Measurements from ENCODE around the gene AGK.

Gene AGK

DNA sequence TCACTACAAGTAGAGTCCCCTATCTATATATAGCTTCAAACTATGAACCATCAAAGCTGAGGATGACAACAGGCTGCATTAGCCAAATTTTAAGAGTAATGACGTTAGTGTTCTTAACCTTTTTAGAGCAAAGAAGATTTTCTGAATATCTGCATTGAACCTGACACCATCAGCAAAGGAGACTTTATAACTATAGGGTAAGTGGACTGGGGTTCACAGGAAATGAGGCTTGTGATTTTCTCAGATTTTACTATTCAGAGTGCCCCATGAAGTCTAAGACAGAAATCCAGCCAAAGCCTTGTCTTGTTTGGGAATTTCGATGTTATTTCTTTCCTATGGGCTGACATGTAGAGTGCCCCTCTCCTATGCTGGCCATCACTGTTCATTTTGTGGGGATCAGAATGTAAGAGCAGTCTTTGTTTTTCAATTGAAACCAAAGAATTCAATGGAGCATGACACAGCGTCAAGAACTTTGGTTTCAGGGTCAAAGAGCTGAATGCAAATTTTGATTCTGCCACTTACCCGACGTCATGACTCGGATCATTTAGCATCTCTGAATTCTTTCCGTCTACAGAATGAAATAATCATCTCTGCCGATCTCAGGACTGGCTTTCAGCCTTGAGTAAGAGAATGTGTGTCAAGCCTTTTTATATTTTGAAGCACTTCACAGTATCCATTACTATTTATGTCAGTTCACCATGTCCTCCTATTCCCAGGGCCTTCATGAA, 98.1 kb downstream of the AGK start:
- FAIRE-seq: no peak

DNA sequence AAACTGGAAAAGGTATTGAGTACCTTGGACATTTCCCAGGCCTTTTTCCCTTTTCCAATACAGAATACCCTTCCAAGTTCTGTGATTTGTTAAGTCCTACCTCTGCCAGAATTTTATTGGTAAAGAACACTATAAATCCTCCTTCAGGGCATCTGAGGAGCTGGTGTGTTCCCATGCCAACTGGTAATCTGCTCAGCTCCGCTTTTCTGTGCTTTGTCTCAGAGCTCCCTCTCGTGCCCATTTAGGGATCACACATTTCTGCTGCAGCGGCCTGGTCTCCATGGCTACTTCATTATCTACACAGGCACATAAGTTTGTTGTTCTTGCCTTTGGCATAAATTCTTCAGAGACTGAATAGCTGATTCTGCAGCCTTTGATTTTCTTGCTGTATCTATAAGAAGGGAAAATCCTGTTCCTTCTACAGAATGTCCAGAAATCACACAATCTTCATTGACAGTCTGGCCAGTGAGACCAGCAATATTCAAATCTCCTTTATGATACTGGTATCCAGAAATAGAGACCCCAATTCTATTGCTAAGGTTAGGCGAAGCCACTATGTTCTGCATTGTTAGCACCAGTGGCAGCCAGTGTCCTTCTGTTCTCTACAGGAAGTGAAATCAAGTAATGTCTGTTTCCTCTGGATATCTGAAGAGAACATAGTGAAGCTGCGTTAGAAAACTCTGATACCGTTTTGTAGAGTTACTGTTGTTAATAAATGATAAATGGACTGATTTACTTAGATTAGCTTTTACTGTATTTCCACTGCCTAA, 98.8 kb downstream of the AGK start:
- FAIRE-seq: no peak

DNA sequence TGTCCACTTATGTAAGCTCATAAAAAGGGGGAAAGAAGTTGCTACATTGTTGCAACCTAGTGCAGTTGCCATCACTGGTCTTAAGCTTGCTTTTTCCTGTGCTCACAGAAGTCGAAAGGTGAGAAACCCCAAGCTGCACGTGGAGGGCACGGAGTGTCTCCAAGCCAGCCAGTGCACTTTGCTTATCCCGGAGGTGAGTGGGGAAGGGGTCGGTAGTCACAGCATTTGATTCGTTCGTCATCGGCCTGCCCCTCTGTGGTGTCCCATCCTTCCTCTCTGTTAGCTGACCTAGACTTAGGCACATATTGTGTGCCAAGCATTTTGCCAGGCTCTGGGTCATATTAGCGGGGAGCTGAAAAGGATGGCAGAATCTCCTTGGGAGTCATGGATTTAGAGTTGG, 100.2 kb downstream of the AGK start:
- no peak for FAIRE-seq

DNA sequence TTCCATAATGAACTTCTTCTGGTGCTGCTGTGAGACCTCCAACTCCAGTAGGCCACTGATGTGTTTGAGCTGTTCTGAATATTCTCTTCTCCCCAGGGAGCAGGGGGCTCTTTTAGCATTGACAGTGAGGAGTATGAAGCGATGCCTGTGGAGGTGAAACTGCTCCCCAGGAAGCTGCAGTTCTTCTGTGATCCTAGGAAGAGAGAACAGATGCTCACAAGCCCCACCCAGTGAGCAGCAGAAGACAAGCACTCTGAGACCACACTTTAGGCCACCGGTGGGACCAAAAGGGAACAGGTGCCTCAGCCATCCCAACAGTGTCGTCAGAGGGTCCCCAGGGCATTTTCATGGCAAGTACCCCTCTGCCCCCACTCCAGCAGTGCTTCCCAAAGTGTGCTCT, 101.5 kb downstream of the AGK start:
- no peak for FAIRE-seq

DNA sequence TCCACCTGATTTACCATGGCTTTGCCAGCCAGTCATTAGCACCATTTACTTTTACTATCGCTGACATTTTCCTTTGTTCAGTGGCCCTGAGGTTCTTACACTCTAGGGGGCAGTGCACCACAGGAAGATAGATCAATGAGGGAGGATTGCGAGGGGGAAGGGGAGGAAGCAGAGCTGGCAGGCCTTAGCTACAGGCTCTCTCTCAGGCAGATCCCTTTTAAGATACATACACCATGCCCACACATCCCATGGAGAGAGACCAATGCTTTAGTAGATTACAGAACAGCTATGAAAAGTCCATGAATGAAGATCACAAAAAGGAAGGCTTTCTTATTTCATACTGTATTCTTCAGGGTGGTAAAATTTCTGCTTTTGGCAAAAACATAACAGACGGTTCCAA, 103.3 kb downstream of the AGK start:
- FAIRE-seq: no peak

DNA sequence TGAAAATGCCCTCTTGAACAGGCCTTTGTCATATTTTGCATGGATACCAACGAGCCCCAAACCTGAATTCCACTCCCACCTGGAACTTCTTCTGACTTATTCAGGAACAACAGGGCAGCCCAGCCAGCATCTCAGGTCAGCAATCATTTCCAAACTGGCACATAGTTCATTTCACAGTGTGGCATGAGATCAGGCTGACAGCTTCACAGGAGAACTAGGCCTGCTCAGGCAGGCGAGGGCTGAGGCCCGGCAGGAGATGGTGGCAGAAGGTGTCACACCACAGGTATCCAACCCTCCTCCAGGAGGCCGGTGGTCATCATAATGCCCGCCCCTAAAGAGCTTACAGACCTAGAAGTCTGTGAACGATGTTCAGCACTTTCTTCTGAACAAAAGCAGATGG, 108.3 kb downstream of the AGK start:
- FAIRE-seq: no peak

DNA sequence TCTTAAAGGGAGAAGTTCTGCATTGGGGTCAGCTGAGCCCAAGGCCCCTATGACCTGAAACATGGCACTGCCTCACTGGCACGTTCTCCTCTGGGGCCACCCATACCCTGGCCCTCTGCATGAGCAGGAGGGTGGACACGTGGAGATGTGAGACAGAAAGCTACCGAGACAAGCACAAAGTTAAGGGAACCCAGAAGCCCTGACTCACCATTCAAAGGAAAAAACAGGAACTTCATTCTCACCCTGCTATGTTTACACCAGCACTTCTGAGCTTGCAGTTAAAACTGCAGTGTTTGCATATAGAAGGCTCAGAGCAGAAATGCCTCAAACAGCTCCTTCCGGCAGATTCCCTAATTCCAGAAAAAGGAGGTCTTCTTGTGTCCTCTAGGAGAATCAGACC, 109.0 kb downstream of the AGK start:
- FAIRE-seq: no peak

GRCh38 chr7:141663081-141663849, 112.1 kb downstream of the AGK start:
- no peak for FAIRE-seq

- no peak for FAIRE-seq
These were observed 113.2 kb downstream of the AGK start for GRCh38 chr7:141664450-141664849.

GRCh38 chr7:141665208-141666035, 114.2 kb downstream of the AGK start:
- FAIRE-seq: no peak

DNA sequence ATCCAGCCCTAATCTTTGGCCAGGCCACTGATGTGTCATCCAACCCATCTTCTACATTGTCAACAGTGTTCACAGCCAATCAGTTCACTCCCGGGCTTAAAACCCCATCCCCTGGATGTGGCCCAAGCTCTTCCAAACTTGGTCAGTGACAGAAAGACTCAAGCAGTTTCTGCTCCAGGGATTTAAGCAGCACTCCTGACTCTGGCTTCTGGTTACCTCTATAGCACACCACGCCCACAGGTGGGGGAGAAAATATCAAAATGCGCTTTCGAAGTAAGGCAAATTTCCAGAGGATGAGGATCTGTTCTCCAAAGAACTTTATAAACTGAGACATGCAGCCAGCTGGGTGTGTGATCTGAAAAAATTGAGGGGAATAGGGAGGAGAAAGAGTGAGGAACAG, 114.9 kb downstream of the AGK start:
- FAIRE-seq: no peak

DNA sequence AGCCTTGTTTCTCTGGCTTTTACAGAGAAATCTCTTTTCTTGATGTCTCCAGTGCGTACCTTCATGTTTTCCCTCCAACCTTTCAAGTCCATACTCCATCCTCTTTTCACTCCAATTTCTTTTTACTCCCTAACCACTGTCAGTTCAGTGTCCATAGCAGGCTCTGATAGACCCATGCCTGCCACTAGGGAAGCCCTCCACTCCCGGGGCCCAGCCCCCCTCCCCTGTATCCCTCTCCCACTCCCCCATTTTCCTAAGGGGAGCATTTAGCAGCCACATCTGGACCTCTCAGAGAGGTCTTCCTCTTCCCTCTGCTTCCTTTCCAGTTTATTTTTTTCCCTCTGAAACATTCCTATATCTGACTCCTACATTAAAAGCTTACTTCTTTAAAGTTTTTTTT, 117.6 kb downstream of the AGK start:
- FAIRE-seq: no peak

DNA sequence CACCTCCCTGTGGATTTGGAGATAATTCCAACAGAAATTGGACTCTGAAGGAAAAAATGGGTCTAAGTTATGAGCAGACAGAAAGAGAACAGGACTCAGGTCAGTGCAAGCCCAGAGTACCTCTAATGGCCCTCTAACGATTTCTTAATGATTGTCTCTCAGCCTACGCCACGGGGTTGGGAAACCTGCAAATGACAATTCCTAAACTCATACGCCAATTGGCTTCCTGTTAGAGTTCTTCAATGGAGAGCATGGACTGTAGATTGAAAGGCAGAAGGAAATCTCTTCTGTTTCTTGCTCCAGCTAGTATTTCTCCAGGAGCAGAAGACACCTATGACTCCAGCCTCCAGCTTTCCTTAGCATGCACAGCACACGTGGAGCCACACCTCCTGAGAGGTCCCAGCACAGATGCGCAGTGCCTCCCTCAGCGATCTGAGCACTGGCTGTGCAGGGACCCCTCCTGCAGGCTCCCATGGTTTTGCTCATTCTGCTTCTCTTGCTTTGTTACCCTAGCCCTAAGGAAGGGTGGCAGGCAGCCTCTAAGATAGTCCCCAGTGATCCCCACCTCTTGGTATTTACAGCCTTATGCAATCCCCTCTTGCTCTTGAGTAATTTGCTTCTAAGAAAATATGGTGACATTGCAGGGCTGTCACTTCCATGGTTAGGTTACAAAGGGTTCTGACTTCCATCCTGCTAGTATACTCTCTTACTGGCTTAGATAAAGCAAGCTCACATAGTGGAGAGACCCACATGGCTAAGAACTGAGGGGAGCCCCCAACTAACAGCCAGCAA, 120.7 kb downstream of the AGK start:
- no peak for FAIRE-seq

DNA sequence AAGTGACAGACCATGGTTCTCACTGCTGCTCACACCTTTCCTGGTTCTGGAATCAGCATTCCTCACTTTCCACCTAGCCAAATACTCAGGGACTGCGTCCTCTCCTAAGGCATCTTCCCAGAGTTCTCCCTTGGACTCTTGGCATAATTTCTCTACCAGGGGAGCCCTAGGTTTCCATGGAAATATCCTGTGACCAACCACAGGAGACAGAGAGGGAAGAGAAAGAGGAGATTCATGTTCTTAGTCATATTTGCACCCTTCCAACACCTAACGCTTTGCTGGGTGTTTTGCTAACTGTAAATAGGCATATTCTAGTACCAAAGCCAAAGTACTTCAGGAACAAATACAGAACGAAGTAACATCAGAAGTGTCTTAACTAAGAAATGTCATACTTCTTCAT, 122.1 kb downstream of the AGK start:
- FAIRE-seq: no peak

GRCh38 chr7:141674171-141674671, 123.0 kb downstream of the AGK start:
- no peak for FAIRE-seq

DNA sequence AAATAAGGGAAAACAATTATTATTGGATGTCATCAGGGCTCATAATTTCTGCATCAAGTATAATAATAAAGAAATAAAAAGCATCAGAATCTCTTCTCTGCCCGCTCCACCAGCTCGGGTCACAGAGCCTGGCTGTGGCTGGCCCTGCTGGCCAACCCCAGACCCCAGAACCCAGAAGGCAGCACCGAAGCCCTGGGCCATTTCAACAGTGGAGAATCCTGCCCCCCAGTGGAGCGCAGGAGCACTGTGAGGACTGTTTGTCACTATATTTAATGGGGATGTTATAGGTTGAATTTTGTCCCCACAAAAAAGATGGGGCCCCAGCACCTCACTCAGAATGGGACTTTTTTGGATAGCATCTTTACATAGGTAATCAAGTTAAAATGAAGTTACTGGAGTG, 123.5 kb downstream of the AGK start:
- FAIRE-seq: no peak

DNA sequence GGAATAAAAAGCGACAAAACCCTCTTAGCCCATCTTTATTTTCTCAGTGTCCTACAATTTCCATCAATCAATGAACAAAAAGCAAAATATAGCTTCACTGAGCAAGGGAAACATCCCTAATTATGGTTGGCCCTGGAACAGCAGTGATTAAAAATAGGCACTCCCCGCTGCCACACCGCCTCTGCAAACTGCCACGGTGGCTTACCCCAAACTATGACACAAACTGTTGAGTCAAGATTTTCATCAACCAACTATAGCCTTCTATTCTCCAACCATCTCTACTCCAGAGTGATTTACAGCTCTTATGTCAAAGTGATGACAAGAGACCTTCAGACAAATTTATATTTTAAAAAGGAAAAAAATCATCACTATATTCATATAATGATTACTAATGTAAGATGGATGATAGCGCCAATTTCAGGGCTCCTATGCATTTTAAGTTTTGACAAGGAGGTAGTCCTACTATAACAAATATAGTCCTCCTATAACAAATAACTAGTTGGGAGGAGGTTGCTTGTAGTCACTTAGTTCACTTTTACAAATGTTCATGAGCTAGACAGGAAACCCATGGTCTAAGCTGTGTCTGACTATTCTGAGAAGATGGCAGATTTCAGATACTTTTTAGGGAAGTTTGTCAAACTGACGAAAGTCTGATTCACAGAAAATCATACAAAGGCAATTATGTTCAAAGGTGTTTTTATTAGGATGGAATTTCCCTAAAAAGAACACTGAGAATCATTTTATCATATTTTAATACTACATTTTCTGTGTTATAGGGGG, 124.4 kb downstream of the AGK start:
- no peak for FAIRE-seq

GRCh38 chr7:141676618-141677017, 125.4 kb downstream of the AGK start:
- FAIRE-seq: no peak

DNA sequence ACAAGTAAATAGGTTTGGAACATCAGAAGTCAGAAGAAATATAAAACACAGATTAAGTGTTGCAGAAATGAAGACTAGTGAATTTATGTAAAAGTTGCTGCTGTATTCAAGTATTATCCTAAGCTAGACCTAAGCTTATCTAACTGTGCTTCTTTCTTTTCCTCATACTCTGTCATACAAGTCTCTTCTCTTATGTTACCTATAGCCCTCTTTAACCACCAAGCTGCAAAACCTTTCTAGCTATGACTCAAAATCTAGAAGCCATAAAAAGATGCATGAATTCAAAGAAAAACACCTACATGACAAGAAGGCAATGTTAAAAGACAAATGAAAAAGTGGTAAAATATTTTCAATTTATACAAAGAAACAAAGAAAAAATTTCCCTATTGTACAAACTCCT, 127.8 kb downstream of the AGK start:
- FAIRE-seq: no peak

DNA sequence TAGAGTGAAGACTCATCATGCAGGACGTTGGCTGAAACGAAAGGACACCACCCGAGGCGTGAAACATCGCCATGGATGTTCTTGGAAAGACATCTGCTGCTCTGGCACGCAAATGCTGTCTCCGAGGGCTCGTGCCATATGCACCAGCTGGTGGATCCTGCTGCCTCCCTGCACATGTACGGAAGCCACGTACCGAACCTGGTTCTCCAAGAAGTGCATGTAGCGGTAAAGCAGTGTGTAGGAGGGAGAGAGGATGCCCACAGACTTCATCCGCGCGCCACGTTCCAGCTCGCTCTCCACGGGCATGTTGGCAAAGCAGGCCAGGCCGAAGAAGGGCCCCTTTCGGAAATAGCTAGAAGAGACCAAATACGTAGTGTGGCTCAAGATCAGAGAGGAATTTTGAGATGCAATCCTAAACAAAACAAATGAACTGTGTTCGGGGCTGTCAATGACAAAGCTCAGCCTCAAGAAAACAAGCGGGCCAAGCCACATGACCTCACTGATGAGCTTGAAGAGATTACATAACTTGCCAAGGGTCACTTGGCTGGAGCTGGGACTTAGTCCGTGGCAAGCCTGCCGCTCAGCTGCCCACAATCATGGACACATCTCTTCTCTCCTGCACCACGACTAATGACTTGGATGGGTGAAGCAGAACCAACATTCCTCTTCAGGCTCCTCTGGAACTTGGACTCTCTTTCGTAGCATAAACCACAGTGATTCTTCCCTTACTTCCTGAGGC, 134.2 kb downstream of the AGK start:
- FAIRE-seq: no peak
